ENCODE results near the gene SS18.

The SS18 gene

DNA sequence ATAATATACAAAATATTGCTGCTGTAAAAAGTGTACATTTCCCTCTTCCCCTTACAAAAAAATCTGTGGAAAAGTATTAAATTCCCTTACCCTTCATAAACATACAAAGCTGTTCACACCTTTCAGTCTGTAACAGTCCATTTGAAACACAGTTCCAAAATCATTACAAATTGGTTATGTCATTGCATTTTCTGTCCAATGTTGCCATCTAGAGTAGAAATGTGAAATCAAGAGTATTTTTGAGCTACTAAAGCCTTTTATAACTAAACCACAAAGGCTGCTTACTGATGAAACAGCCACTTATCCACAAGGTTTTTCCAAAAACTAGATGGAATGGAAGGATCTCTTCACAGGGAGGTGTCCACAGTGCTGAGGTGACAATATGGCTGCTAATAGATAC, 72.5 kb downstream of the SS18 start:
- peaks cover 91% of the 10 kb centered on the region; the same call in 1 of the 2 replicates for H3K36me3 ChIP-seq (ENCODE audit: insufficient read depth, low read length)

DNA sequence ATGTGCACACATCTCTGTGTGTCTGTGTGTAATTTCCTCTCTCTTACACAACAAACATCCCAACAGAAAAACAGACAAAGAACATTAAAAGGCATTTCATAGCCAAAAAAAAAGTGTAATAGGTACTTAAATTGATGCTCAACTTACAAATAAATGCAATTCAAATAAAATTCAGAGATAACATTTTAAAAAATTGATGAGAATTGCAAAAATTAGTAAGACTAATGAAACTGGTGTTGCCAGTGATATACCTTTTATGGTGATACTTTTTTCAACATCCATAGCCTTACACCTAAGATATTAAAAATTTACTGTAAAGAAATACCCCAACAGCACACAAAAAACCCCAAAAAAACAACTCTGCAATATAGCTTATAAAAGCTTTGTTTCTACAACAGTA, 76.0 kb downstream of the SS18 start:
- Histone ChIP-seq H3K4me1 (ENCODE audit: insufficient read depth, low read length, poor library complexity, severe bottlenecking) (no peaks in the 10 kb centered on the region), H3K79me2 (ENCODE audit: insufficient read depth, low read length) (no peaks in the 10 kb centered on the region), H2AFZ (ENCODE audit: low read length) (no peak overlapping the region), H3K27me3 (ENCODE audit: insufficient read depth, low read length, poor library complexity, severe bottlenecking) (no peaks in the 10 kb centered on the region), H3K9ac (ENCODE audit: low read depth, low read length, poor library complexity, severe bottlenecking) (no peak overlapping the region), H3F3A (ENCODE audit: low read depth) (no peaks in the 10 kb centered on the region), H3K4me2 (ENCODE audit: low read depth, low read length, poor library complexity, severe bottlenecking) (no peak overlapping the region), H3K36me3 (ENCODE audit: insufficient read depth, low read length) (peaks cover 57% of the 10 kb centered on the region; the same call in 1 of the 2 replicates), H3K9me2 (replicated peaks; ENCODE audit: low read depth, low read length) (no peaks in the 10 kb centered on the region), H3K4me3 (ENCODE audit: low read length, poor library complexity, severe bottlenecking) (no peak overlapping the region), H4K20me1 (ENCODE audit: insufficient read depth, low read length, poor library complexity, severe bottlenecking) (no peaks in the 10 kb centered on the region), H3K9me3 (ENCODE audit: insufficient read depth, low read depth, low read length) (no peaks in the 10 kb centered on the region)
- no peak for TF ChIP-seq EZH2phosphoT487 (IDR thresholded peaks at IDR 0.05; ENCODE audit: borderline replicate concordance)
- TF ChIP-seq, protein P1, sequence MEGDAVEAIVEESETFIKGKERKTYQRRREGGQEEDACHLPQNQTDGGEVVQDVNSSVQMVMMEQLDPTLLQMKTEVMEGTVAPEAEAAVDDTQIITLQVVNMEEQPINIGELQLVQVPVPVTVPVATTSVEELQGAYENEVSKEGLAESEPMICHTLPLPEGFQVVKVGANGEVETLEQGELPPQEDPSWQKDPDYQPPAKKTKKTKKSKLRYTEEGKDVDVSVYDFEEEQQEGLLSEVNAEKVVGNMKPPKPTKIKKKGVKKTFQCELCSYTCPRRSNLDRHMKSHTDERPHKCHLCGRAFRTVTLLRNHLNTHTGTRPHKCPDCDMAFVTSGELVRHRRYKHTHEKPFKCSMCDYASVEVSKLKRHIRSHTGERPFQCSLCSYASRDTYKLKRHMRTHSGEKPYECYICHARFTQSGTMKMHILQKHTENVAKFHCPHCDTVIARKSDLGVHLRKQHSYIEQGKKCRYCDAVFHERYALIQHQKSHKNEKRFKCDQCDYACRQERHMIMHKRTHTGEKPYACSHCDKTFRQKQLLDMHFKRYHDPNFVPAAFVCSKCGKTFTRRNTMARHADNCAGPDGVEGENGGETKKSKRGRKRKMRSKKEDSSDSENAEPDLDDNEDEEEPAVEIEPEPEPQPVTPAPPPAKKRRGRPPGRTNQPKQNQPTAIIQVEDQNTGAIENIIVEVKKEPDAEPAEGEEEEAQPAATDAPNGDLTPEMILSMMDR (conservative IDR thresholded peaks at IDR 0.05; ENCODE audit: low read length) = no peak

More for the DNA sequence above, 72.5 kb downstream of the SS18 start:
- Histone ChIP-seq H3K9me3 (ENCODE audit: insufficient read depth, low read depth, low read length) (no peaks in the 10 kb centered on the region), H3F3A (ENCODE audit: low read depth) (no peaks in the 10 kb centered on the region), H4K20me1 (ENCODE audit: insufficient read depth, low read length, poor library complexity, severe bottlenecking) (no peaks in the 10 kb centered on the region), H3K27me3 (ENCODE audit: insufficient read depth, low read length, poor library complexity, severe bottlenecking) (no peaks in the 10 kb centered on the region), H3K79me2 (ENCODE audit: insufficient read depth, low read length) (no peaks in the 10 kb centered on the region), H3K4me2 (ENCODE audit: low read depth, low read length, poor library complexity, severe bottlenecking) (no peak overlapping the region), H3K4me3 (ENCODE audit: low read length, poor library complexity, severe bottlenecking) (no peak overlapping the region), H3K9me2 (replicated peaks; ENCODE audit: low read depth, low read length) (no peaks in the 10 kb centered on the region), H2AFZ (ENCODE audit: low read length) (no peak overlapping the region), H3K4me1 (ENCODE audit: insufficient read depth, low read length, poor library complexity, severe bottlenecking) (no peaks in the 10 kb centered on the region), H3K9ac (ENCODE audit: low read depth, low read length, poor library complexity, severe bottlenecking) (no peak overlapping the region)
- no peak for TF ChIP-seq EZH2phosphoT487 (IDR thresholded peaks at IDR 0.05; ENCODE audit: borderline replicate concordance)
- TF ChIP-seq, protein P1 (conservative IDR thresholded peaks at IDR 0.05; ENCODE audit: low read length) = peak; percentile 56

DNA sequence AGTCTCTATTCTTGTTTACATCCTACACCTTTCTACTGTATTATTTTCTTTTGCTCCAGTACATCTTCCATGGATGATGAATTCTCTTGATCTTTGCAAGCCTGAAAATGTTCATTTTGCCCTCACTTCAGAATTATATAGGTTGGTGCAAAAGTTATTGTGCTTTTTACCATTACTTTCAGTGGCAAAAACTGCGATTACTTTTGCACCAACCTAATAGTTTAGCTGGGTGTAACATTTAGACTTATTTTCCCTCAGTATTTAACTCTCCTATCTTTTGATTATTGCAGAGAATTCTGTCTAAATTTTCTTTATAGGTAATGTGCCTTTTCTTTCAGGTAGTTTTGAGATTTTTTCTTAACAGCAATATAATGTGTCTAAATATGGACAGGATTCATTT, 81.8 kb downstream of the SS18 start:
- H3K79me2 ChIP-seq (ENCODE audit: insufficient read depth, low read length) = no peaks in the 10 kb centered on the region
- H3K9ac ChIP-seq (ENCODE audit: low read depth, low read length, poor library complexity, severe bottlenecking) = no peak overlapping the region
- H3K9me3 ChIP-seq (ENCODE audit: insufficient read depth, low read depth, low read length) = no peaks in the 10 kb centered on the region
- no peaks in the 10 kb centered on the region for H4K20me1 ChIP-seq (ENCODE audit: insufficient read depth, low read length, poor library complexity, severe bottlenecking)
- H3K4me2 ChIP-seq (ENCODE audit: low read depth, low read length, poor library complexity, severe bottlenecking) = no peak overlapping the region
- no peaks in the 10 kb centered on the region for H3K4me1 ChIP-seq (ENCODE audit: insufficient read depth, low read length, poor library complexity, severe bottlenecking)
- H3K27me3 ChIP-seq (ENCODE audit: insufficient read depth, low read length, poor library complexity, severe bottlenecking) = no peaks in the 10 kb centered on the region
- no peak overlapping the region for H2AFZ ChIP-seq (ENCODE audit: low read length)
- H3K9me2 ChIP-seq (replicated peaks; ENCODE audit: low read depth, low read length) = no peaks in the 10 kb centered on the region
- no peak overlapping the region for H3K4me3 ChIP-seq (ENCODE audit: low read length, poor library complexity, severe bottlenecking)
- no peaks in the 10 kb centered on the region for H3F3A ChIP-seq (ENCODE audit: low read depth)
- TF ChIP-seq, protein P1 (conservative IDR thresholded peaks at IDR 0.05; ENCODE audit: low read length) = no peak
- no peak for TF ChIP-seq EZH2phosphoT487 (IDR thresholded peaks at IDR 0.05; ENCODE audit: borderline replicate concordance)
- H3K36me3 ChIP-seq (ENCODE audit: insufficient read depth, low read length) = peaks cover 4% of the 10 kb centered on the region; the same call in 1 of the 2 replicates

All from Loucy (cell line).